HAP-1 (cell line): ENCODE data around the gene ZFAND2A.
"Not testable (repeated sequence)": the region's sequence is repeated elsewhere in the genome, so short reads cannot be mapped to it uniquely, and the experiment has no call there.

Experiments used
- DNase-seq, 2 experiments: peaks; one replicate each; pipeline ENCODE4 v3.0.0-alpha.2; 2016 to 2020; ENCODE audit warnings: low spot score in 2 of 2
- H3K27me3 ChIP-seq: fragments of 250-450 bp; sonication (Bioruptor Pico); 2 replicates; pipeline ENCODE4 v1.5.1; 2020; ENCODE audit warnings: low read depth, mild to moderate bottlenecking, moderate library complexity
- H3K36me3 ChIP-seq: fragments of 250-450 bp; sonication (Bioruptor Pico); replicated peaks from 2 replicates; pipeline ENCODE4 v1.5.1; 2020; ENCODE audit warnings: mild to moderate bottlenecking
- H3K4me1 ChIP-seq: fragments of 250-450 bp; sonication (Bioruptor Pico); 2 replicates; pipeline ENCODE4 v1.5.1; 2020; ENCODE audit warnings: mild to moderate bottlenecking
- H3K4me3 ChIP-seq: fragments of 250-450 bp; sonication (Bioruptor Pico); 2 replicates; pipeline ENCODE4 v1.5.1; 2020; ENCODE audit warnings: mild to moderate bottlenecking, moderate library complexity
- H3K9me3 ChIP-seq: fragments of 250-450 bp; sonication (Bioruptor Pico); 2 replicates; pipeline ENCODE4 v1.5.1; 2020; ENCODE audit warnings: mild to moderate bottlenecking, moderate library complexity
- in situ Hi-C: fragments of 300-500 bp; cut with MboI; formaldehyde crosslinking; loops from 3 replicates; pipeline ENCODE4 v1.14.3; 2020; ENCODE audit warnings: low sequenced_read_pairs, inconsistent platforms, mixed read lengths

Gene ZFAND2A

GRCh38 chr7:1151653-1152425, 8.2 kb downstream of the ZFAND2A start:
- in situ Hi-C loops, result no loop called here
- Histone ChIP-seq H3K4me1 (no peaks in the 10 kb centered on the region), H3K36me3 (peaks cover 32% of the 10 kb centered on the region)

GRCh38 chr7:1151156-1151555, 8.8 kb downstream of the ZFAND2A start:
- Histone ChIP-seq H3K4me3 (no peak overlapping the region), H3K36me3 (peaks cover 30% of the 10 kb centered on the region), H3K9me3 (no peaks in the 10 kb centered on the region), H3K27me3 (no peaks in the 10 kb centered on the region), H3K4me1 (no peaks in the 10 kb centered on the region)
- in situ Hi-C loops, result no loop called here
- no peak for DNase-seq

More at GRCh38 chr7:1151653-1152425, 8.2 kb downstream of the ZFAND2A start:
- no peaks in the 10 kb centered on the region for H3K9me3 ChIP-seq
- H3K27me3 ChIP-seq, result no peaks in the 10 kb centered on the region
- no peak for DNase-seq
- H3K4me3 ChIP-seq, result no peak overlapping the region

GRCh38 chr7:1150400-1151002, 9.5 kb downstream of the ZFAND2A start:
- Histone ChIP-seq H3K27me3 (no peaks in the 10 kb centered on the region), H3K9me3 (no peaks in the 10 kb centered on the region), H3K36me3 (peaks cover 28% of the 10 kb centered on the region), H3K4me1 (no peaks in the 10 kb centered on the region), H3K4me3 (no peak overlapping the region)
- no peak for DNase-seq
- in situ Hi-C loops, result no loop called here

GRCh38 chr7:1149351-1149794, 10.6 kb downstream of the ZFAND2A start:
- H3K36me3 ChIP-seq, result peaks cover 19% of the 10 kb centered on the region
- no peaks in the 10 kb centered on the region for H3K4me1 ChIP-seq
- no peak for DNase-seq
- H3K9me3 ChIP-seq, result no peaks in the 10 kb centered on the region
- no peak overlapping the region for H3K4me3 ChIP-seq
- H3K27me3 ChIP-seq, result no peaks in the 10 kb centered on the region
- in situ Hi-C loops, result no loop called here

GRCh38 chr7:1147873-1148272, 12.1 kb downstream of the ZFAND2A start:
- in situ Hi-C loops, result not testable (repeated sequence)

GRCh38 chr7:1144269-1144771, 15.7 kb downstream of the ZFAND2A start:
- no peak overlapping the region for H3K4me3 ChIP-seq
- H3K4me1 ChIP-seq, result no peaks in the 10 kb centered on the region
- no peaks in the 10 kb centered on the region for H3K36me3 ChIP-seq
- no peak for DNase-seq
- in situ Hi-C loops, result no loop called here
- 0 out of 2 replicates have a peak, but pooled peaks cover 2% of the 10 kb centered on the region for H3K9me3 ChIP-seq
- H3K27me3 ChIP-seq, result no peaks in the 10 kb centered on the region

More at GRCh38 chr7:1147873-1148272, 12.1 kb downstream of the ZFAND2A start:
- not testable (repeated sequence) for DNase-seq, H3K9me3 ChIP-seq, H3K4me1 ChIP-seq, H3K4me3 ChIP-seq, H3K27me3 ChIP-seq
- H3K36me3 ChIP-seq, result peaks cover 11% of the 10 kb centered on the region

- H3K27me3 ChIP-seq, H3K4me3 ChIP-seq, DNase-seq, in situ Hi-C loops, H3K9me3 ChIP-seq, H3K36me3 ChIP-seq, H3K4me1 ChIP-seq: not testable (repeated sequence)
Measured at GRCh38 chr7:1143031-1143430, 17.0 kb downstream of the ZFAND2A start.

GRCh38 chr7:1142051-1142635, 17.9 kb downstream of the ZFAND2A start:
- no peak overlapping the region for H3K4me3 ChIP-seq
- in situ Hi-C loops, result no loop called here
- no peaks in the 10 kb centered on the region for H3K27me3 ChIP-seq
- no peaks in the 10 kb centered on the region for H3K36me3 ChIP-seq
- H3K9me3 ChIP-seq, result 0 out of 2 replicates have a peak, but pooled peaks cover 2% of the 10 kb centered on the region
- no peak for DNase-seq
- peaks cover 4% of the 10 kb centered on the region; the same call in 1 of the 2 replicates for H3K4me1 ChIP-seq

- Histone ChIP-seq H3K27me3 (no peaks in the 10 kb centered on the region), H3K36me3 (no peaks in the 10 kb centered on the region), H3K9me3 (0 out of 2 replicates have a peak, but pooled peaks cover 2% of the 10 kb centered on the region), H3K4me3 (no peak overlapping the region), H3K4me1 (peaks cover 4% of the 10 kb centered on the region; the same call in 1 of the 2 replicates)
- in situ Hi-C loops, result no loop called here
- no peak for DNase-seq
Measured at GRCh38 chr7:1141651-1142050, 18.3 kb downstream of the ZFAND2A start.

GRCh38 chr7:1140476-1141104, 19.4 kb downstream of the ZFAND2A start:
- no peak for DNase-seq
- peaks cover 4% of the 10 kb centered on the region; the same call in 1 of the 2 replicates for H3K4me1 ChIP-seq
- in situ Hi-C loops, result no loop called here
- H3K9me3 ChIP-seq, result 0 out of 2 replicates have a peak, but pooled peaks cover 2% of the 10 kb centered on the region
- no peaks in the 10 kb centered on the region for H3K27me3 ChIP-seq
- no peaks in the 10 kb centered on the region for H3K36me3 ChIP-seq
- no peak overlapping the region for H3K4me3 ChIP-seq

- Histone ChIP-seq H3K4me3 (peak overlapping the region; percentile 55), H3K36me3 (no peaks in the 10 kb centered on the region), H3K27me3 (no peaks in the 10 kb centered on the region), H3K4me1 (peaks cover 4% of the 10 kb centered on the region; the same call in 1 of the 2 replicates), H3K9me3 (0 out of 2 replicates have a peak, but pooled peaks cover 2% of the 10 kb centered on the region)
- no peak for DNase-seq
- in situ Hi-C loops, result no loop called here
Measured at GRCh38 chr7:1137517-1138167, 22.4 kb downstream of the ZFAND2A start.

- Histone ChIP-seq H3K27me3 (no peaks in the 10 kb centered on the region), H3K4me1 (peaks cover 4% of the 10 kb centered on the region; the same call in 1 of the 2 replicates), H3K4me3 (peak overlapping the region; percentile 55), H3K36me3 (no peaks in the 10 kb centered on the region), H3K9me3 (0 out of 2 replicates have a peak, but pooled peaks cover 2% of the 10 kb centered on the region)
- peak in 1 of 2 experiments; percentile 28 for DNase-seq
- in situ Hi-C loops, result no loop called here
Measured at GRCh38 chr7:1136841-1137516, 23.0 kb downstream of the ZFAND2A start.
